Stimulated activated CD8-positive, alpha-beta memory T cell treated with anti-CD3 and anti-CD28 coated beads, Interleukin-15, amount 100 ng/mL, for 24 hours (primary cell): Measurements from ENCODE around the gene C1orf122.
"Not testable (repeated sequence)": the region's sequence is repeated elsewhere in the genome, so short reads cannot be mapped to it uniquely, and the experiment has no call there.

Source experiments
- DNase-seq: peaks from one replicate; pipeline ENCODE4 v3.0.0-alpha.2; 2020; ENCODE audit warnings: low read depth

C1orf122 gene

DNA sequence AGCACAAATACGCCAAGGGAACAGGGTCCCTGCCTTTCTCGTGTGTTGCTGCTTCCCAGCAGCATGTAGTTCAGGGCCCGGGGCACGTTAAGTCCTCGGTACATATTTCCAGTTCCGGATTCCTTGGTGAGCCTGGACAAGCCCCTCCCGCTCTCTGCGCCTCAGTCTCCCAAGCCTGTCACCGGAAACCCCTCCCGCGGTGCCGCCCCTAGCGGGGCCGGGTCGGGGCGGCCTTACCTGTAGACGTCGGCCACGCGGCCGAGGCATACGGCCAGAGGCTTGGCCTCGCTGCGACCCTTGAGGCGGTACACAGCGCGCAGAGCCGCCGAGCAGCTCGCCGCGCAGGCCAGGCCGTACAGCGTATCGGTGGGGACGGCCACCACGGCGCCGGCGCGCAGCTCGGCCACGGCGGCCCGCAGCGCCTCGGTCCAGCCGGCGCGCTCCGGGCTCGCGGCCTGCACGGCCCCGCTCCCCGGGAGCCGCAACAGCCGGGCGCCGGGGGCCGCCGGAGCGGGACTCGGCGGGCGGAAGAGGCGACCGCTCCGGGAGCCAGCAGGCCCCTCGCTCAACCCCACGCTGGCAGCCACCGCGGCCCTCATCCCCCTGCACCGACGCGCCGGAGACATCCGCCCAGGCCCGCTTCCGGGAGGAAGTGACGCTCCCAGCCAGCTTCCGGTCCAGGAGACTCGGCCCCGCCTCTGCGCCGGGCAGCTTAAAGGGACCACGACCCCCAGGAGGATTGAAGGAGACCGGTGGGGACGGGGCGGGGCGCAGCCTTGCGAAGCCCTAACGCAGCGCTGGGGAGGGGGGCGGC, at the start of gene C1orf122, which contains the start of gene YRDC:
TSS of gene C1orf122 (plus strand) at position 236 of the 814 bp plus-strand sequence. CDS start 615 bp downstream, outside the sequence.
TSS of gene YRDC (minus strand) at position 654 of the 814 bp plus-strand sequence. CDS start at position 626, 28 bp downstream.
- peak; percentile 88 for DNase-seq

DNA sequence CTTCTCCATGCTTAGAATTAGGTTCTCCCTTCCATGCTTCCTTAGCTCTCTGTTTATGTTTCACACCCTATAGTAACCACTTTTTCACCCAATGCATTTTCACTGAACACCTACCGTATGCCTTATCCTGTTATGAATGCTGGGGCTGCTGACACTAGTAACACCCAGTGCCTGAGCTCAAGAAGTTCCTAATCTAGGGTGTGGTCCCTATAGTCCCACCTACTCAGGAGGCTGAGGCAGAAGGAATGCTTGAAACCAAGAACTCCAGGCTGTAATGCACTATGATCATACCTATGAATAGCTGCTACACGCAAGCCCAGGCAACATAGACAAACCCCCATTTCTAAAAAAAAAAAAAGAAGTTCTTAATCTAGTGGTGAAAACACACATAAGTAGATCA, 48.1 kb upstream of the C1orf122 start:
- no peak for DNase-seq

DNA sequence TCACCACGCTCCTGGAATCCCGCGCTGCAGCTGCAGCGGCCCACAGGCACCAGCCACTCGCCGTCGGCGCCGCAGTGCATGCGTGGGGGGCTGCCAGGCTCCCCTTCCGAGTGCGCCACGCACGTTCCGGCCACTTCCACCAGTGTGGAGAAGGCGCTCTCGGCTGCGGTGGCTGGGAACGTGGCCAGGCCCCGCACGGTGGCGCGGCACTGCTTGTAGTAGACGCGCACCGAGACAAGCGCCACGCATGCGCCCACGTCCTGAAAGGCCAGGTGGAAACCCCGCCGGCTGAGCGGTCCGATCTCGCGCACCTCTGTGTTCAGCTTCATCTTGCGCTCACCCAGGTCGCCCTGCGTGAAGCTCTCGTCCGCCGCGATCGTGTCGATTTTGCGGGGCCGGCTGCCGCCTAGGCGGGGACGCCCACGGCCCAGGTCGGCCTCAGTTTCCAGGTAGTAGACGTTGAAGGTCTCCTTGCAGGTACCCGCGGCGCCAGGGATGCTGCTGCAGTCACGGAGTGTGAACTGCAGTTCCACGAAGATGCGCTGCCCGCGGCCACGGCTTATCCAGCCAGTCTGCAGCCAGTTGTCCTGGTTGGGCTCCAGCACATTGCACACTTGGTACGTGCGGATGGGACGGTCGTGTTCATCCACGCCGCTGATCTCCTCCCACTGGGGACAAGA, 46.0 kb upstream of the C1orf122 start:
- no peak for DNase-seq

DNA sequence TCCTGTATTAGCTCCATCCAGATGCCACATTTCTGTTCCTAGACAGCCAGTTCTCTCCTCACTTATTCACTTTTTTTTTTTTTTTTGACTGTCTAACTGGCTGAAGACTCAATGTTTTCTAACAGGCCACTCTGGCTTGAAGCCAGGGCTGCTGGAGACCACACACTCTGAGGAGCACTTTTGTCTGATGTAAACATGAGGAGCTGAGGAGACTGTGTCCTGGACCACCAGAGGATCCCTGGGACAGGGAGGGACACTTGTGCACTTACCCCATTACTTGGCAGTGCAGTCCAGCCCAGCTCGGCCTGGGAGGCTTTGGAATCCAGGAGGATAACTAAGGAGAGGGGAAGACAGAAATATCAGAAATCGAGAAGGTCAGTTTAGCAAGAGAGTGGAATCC, 45.1 kb upstream of the C1orf122 start:
- DNase-seq: no peak

DNA sequence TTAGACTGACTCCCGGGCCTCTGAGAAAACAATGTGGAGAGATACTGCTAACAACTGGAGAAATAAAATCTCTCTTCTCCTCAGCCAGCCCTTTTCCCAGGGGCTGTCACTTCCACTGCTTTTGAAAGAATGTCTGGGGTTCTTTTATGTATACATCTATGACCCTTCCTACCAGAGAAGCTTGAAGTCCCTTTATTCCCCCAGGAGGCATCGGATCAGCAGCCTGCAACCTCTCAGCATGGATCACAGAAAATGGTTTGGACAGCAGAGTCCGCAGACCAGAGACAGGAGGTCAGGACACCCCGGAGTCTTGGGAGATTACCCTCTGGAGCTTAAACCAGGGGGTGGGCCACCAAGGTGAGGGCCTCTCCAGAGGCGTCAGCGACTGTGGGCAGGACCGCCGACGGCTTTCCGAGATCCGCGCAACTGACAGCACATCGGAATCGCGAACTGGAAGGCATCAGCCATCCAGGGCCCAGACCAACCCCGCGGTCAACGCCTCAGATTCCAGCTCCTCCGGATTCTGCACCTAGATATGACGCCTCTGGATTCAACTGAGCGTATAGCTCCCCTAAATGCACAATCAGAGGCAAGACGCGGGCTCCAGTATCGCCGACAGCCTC, 43.7 kb upstream of the C1orf122 start:
- no peak for DNase-seq

DNA sequence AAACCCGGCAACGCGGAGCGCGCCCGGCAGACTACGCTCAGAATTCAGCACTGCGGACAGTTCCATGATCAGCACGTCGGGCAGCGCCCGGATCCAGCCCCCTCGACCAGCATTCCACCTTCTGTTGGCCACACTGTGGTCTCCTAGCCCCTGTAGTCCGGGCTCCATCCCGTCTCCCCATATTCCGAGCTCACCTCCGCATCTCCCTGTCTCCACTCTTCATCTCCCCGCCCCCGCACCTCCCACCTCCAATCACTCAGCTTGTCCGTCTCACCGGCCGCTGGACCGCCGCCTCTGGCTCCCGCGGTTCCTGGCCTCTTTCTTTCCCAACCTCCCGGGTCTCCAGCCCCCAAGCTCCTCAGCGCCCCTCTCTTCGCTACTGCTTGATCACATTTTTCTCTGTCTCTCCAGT, 43.2 kb upstream of the C1orf122 start:
- peak; percentile 26 for DNase-seq

- no peak for DNase-seq
Measured at GRCh38 chr1:37764888-37765441, 42.6 kb upstream of the C1orf122 start, which contains the start of gene EPHA10. Gene EPHA10 (minus strand): TSS chr1:37765120. CDS start chr1:37765066, 54 bp downstream.

DNA sequence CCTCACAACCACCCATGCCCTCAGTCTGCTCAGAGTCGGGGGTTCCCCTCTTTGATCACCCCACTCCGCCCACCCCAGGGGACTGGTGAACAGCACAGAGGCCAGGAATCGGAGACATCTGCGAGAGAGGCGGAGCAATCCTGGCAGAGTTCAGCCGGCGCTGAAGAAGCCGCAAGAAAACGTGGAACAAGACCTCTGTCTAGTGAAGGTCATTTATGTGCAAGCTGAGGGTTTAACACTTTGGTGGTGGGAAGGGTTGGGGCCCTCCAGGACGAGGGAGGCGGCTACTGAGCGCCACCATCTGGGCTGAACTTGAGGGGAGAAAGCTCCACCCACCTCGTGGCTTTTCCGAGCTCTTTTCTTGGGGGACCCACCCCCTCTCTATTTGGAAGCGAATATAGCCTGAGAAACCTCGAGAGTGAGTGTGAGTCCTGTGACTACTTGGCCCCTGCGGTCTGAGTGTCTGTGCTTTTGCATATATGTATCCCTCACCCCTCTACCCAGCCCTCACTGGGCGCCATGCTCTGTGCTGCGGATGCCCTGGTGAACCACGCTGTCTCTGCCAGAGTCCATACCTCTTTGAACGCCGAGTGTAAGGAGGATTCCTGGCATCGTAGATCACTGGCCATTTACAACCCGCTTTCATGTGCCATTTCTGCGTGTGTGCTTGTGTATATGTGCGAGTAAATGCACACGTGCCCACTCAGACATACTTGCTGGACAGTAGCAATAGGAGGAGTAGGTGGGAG, 41.5 kb upstream of the C1orf122 start:
- no peak for DNase-seq

GRCh38 chr1:37767488-37767887, 40.1 kb upstream of the C1orf122 start:
- DNase-seq: no peak

DNA sequence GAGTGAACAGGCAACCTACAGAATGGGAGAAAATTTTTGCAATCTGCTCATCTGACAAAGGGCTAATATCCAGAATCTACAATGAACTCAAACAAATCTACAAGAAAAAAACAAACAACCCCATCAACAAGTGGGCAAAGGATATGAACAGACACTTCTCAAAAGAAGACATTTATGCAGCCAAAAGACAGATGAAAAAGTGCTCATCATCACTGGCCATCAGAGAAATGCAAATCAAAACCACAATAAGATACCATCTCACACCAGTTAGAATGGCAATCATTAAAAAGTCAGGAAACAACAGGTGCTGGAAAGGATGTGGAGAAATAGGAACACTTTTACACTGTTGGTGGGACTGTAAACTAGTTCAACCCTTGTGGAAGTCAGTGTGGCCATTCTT, 36.1 kb upstream of the C1orf122 start:
- not testable (repeated sequence) for DNase-seq

DNA sequence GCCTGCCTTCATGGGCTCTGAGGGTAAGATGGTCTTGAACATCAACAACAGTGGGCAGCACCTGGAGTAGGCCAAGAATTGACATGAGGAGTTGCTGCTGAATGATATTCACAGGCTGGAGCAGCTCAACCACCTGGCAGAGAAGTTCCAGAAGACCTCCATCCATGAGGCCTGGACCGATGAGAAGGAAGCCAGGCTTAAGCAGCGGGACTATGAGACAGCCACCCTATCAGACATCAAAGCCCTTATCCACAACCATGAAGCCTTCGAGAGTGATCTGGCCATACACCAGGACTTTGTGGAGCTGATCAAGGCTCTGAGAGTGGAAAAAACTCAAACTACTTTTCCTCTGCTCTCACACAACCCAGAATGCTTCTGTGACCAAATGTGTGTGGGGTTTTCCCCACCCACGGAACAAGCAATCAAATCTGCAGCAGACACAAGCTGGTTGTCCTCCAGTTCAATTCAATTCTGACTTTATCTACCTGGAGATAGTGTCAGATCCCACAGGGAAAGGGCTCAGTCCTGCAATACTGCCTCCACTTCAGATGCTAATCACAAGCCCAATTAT, 30.6 kb upstream of the C1orf122 start:
- DNase-seq: no peak

GRCh38 chr1:37778654-37779053, 28.9 kb upstream of the C1orf122 start:
- no peak for DNase-seq

DNA sequence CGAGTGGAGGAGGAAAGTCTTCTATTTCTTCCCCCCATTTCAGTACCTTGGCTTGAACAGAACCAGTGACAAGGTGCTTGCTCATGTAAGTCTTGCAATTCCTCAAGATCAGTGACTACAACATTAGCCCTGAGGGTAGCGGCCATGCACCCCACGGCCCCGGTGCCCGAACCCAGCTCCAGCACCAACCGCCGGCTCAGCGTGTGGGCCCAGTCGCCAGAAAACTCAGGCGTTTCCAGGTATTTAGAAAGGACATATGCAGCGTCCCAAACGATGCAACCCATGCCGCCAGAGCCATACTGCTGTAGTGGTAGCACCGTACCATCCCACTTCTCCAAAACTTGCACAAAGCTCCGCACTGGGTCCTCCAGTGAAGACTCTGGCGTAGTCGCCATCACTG, 25.1 kb upstream of the C1orf122 start:
- no peak for DNase-seq

GRCh38 chr1:37792943-37793686, 14.5 kb upstream of the C1orf122 start:
- no peak for DNase-seq

DNA sequence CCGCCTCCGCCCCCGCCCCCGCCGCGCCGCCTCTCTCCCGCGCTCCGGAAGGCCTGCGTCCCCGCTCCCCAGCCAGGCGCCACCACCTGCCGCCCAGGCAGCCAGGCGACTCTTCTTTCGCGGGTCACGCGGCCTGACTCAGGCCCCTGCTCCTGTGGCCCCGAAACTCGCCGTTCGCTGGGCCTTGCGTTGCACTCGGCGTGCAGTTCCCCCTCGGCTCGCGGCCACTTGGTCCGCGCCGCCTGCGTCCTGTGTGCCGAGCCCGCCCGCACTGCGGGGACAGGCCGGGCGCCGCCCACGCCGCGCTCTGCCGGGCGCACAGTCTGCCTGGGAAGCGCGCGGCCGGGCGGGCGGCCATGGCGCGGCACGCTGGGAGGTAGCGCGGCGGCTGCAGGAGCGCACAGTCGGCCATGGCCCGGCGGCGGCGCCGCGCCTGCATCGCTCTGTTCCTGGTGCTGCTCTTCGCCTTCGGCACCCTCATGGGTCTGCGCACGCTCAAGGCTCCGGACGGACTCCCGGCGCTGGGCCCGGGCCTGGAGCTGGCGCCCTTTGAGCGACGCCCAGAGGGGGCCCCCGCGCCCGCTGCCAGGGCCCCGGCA, 13.7 kb upstream of the C1orf122 start, which contains the start of gene MANEAL:
TSS of gene MANEAL (plus strand) at position 75 of the 599 bp plus-strand sequence. CDS start at position 411, 336 bp downstream.
- DNase-seq: no peak

DNA sequence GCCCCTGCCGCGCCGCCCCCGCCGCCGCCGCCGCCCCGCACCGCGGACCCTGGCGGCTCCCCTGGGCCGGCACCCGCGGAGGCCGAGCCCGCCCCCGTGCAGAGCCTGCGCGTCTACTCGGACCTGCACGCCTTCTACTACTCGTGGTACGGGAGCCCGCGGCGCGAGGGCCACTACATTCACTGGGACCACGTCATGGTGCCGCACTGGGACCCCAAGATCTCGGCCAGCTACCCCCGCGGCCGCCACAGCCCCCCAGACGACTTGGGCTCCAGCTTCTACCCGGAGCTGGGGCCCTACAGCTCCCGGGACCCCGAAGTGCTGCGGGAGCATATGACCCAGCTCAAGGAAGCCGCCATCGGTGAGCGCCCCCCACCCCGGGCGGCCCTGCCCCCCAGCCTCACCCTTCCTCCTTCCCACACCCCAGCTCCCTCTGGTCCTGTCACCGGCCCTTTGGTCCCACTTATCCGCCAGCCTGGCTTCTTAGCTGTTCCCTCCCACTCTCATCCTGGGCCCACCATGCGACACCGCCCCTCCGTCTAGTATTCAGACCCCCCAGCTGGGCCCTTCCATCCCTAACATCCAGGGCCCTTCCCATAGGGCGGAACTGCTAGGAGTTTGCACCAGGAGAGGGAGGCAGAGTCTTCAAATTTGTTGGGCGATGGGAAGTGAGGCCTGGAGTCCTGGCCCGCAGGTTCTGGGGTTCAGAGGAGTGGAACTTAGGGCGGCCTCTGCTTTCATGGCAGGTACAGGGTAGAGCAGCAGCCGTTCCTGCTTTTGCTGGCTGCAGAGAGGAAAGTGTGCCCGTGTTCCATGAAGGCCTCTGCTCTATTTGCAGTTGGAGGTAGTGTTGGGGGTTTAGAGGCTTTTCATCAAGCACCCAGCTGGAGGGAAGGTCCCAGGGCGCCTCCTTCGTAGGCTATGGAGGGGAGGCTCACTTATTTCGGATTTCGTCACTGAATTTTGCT, 12.9 kb upstream of the C1orf122 start:
- no peak for DNase-seq

DNA sequence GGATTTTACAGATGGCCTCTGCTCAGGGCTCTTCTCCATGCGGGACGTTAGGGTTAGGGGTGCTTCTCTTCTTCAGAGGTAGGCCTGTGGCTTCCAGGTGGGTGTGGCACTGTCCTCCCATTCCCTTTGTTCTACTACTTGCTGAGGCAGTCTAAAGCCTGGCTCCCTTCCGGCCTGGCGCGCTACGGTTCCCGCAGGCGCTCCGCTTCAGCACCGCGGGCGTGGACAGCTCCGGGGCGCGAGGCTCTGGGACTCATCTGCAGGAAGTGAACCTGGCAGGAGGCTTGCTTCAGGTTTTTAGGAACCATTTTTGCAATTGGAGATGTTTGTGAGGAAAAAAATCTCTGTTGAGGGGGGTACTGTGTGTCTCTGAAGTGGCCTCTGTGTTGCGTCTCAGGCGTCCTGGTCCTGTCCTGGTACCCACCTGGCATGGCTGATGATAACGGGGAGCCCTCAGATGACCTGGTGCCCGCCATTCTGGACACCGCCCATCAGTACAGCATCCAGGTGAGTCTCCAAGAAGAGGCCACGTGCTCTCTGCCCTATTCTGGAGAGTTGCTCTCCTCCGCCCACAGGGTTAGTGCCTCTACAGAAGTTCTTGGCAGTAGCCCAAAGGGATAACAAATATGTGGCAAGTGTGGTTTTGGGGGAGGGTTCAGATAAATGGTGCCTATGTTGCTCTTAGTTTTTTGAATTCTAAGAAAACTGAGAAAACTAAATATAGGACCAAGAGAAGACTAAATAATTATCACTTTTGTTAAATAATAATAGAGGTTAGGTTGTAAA, 12.1 kb upstream of the C1orf122 start:
- no peak for DNase-seq

- DNase-seq: no peak
Measured at GRCh38 chr1:37797750-37798345, 9.7 kb upstream of the C1orf122 start.
